A549 treated with AZD9567 at 1 μM for 4 hours (cell line): ENCODE results near the gene CCDC71L. TPM values are rescaled to one million over a fixed set of nuclear protein-coding genes. Genes with fewer than 3 reads are reported as not detected.

Experiments used
- total RNA-seq: library from RNA; stranded (reverse); fragments of 200-300 nt; extraction: Qiagen RNA extraction; gene quantifications from 5 replicates; pipeline ENCODE4 v1.2.3, GENCODE V29; 2022; ENCODE audit not compliant: insufficient read depth

CCDC71L gene
- total RNA-seq: 9.6 to 13.2 TPM (median 12.8 TPM) in 5 replicates

DNA sequence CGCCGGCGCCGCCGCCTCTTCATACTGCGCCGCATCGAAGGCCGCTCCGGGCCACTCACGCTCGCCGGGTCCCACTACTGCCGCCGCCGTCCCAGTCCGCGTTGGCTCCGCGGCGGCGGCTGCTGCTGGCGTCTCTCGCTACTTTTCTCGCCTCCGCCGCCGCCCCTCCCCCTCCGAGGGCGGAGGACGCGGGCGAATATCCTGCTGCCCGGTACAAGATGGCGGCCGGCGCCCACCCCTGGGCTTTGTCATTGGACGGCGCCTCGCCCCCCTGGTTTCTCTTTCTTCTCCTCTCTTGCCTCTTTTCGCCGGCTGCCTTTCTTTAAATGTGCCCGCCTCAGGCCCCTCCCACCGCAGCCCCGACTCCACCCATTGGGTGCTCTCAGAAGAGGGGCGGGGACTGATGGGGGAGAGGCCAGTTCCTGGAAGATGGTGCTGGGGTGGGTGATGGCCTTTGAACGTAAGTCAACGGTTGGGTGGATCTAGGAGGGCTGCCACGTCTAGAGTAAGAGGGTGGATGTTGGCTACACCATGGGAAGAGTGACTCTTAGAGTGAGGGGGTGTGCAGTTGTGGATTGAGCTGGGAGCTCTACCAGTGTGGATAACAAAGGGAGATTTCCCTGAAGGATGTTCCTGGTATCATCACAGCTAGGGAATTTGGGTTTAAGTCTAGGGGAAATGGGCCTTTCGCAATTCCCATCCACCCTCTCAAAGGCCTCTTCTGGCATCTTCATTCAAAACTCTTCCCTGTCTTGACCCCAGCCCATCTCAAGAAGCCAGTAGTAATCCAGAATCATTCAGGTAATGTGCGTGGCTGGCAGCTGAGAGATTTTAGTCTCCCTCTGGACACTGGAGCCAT lies at the start of gene CCDC71L:
Gene CCDC71L (minus strand): TSS at position 297 of the 859 bp plus-strand sequence. CDS start 262 bp downstream, at position 35.

Other genes with a start within 250 kb of the CCDC71L start
- gene PIK3CG, start 204.1 kb upstream of the CCDC71L start, total RNA-seq: 0.03 TPM in 1 of 5 replicates, not detected in the others